ENCODE data around the gene TMEM145. TPM values are rescaled to one million over a fixed set of nuclear protein-coding genes. Genes with fewer than 3 reads are reported as not detected.

The TMEM145 gene
- total RNA-seq, 1 donor from 2014 or later = not detected

GRCh38 chr19:42281827-42282762, 31.0 kb upstream of the TMEM145 start:
- H3K27me3 Mint-ChIP-seq (ENCODE audit: low read depth, unreplicated experiment) = no peaks in the 10 kb centered on the region
- H3K27ac Mint-ChIP-seq (ENCODE audit: unreplicated experiment) = peak overlapping the region; percentile 94
- Histone ChIP-seq H3K27ac (ENCODE audit: low read depth, low read length) (peak overlapping the region; percentile 92), H3K79me2 (ENCODE audit: insufficient read depth, low read length) (peaks cover 65% of the 10 kb centered on the region), H3K4me1 (ENCODE audit: insufficient read depth, low read length) (peaks cover 72% of the 10 kb centered on the region), H4K20me1 (ENCODE audit: insufficient read depth, low read length) (peaks cover 59% of the 10 kb centered on the region), H3K27me3 (ENCODE audit: insufficient read depth, low read length) (no peaks in the 10 kb centered on the region), H3K9ac (ENCODE audit: low read length) (peak overlapping the region; percentile 82), H2AFZ (ENCODE audit: low read depth, low read length) (no peak overlapping the region), H3K4me3 (ENCODE audit: insufficient read depth, low read depth, low read length) (peak overlapping the region; percentile 37), H3K9me3 (ENCODE audit: insufficient read depth, low read depth, low read length) (no peaks in the 10 kb centered on the region), H3K4me2 (ENCODE audit: low read length) (peak overlapping the region; percentile 94), H3K36me3 (ENCODE audit: insufficient read depth, low read length) (no peaks in the 10 kb centered on the region)
- TF ChIP-seq EZH2 (IDR thresholded peaks at IDR 0.05; ENCODE audit: insufficient read depth, low read length) (no peak), CTCF (IDR thresholded peaks at IDR 0.05; ENCODE audit: insufficient read depth, low read depth, low read length) (no peak)
- peaks cover 39% of the 10 kb centered on the region for H3K4me1 Mint-ChIP-seq (ENCODE audit: low read depth, unreplicated experiment)
- FAIRE-seq (no peak), DNase-seq (ENCODE audit: low read depth) (peak; percentile 59)
- peak overlapping the region; percentile 86 for H3K4me3 Mint-ChIP-seq (ENCODE audit: unreplicated experiment)
- peaks cover 2% of the 10 kb centered on the region for H3K9me3 Mint-ChIP-seq (ENCODE audit: unreplicated experiment)
- peaks cover 5% of the 10 kb centered on the region for H3K36me3 Mint-ChIP-seq (ENCODE audit: low read depth, unreplicated experiment)

GRCh38 chr19:42282819-42283187, 30.3 kb upstream of the TMEM145 start:
- H3K36me3 Mint-ChIP-seq (ENCODE audit: low read depth, unreplicated experiment) = peaks cover 6% of the 10 kb centered on the region
- Histone ChIP-seq H3K4me3 (ENCODE audit: insufficient read depth, low read depth, low read length) (peak overlapping the region; percentile 50), H3K9ac (ENCODE audit: low read length) (peak overlapping the region; percentile 79), H2AFZ (ENCODE audit: low read depth, low read length) (no peak overlapping the region), H3K79me2 (ENCODE audit: insufficient read depth, low read length) (peaks cover 64% of the 10 kb centered on the region), H3K36me3 (ENCODE audit: insufficient read depth, low read length) (no peaks in the 10 kb centered on the region), H4K20me1 (ENCODE audit: insufficient read depth, low read length) (peaks cover 59% of the 10 kb centered on the region), H3K27ac (ENCODE audit: low read depth, low read length) (peak overlapping the region; percentile 92), H3K4me1 (ENCODE audit: insufficient read depth, low read length) (peaks cover 64% of the 10 kb centered on the region), H3K27me3 (ENCODE audit: insufficient read depth, low read length) (no peaks in the 10 kb centered on the region), H3K4me2 (ENCODE audit: low read length) (peak overlapping the region; percentile 94), H3K9me3 (ENCODE audit: insufficient read depth, low read depth, low read length) (no peaks in the 10 kb centered on the region)
- FAIRE-seq (no peak), DNase-seq (ENCODE audit: low read depth) (no peak)
- TF ChIP-seq CTCF (IDR thresholded peaks at IDR 0.05; ENCODE audit: insufficient read depth, low read depth, low read length) = no peak
- no peak for TF ChIP-seq EZH2 (IDR thresholded peaks at IDR 0.05; ENCODE audit: insufficient read depth, low read length)
- H3K27me3 Mint-ChIP-seq (ENCODE audit: low read depth, unreplicated experiment) = no peaks in the 10 kb centered on the region
- H3K9me3 Mint-ChIP-seq (ENCODE audit: unreplicated experiment) = peaks cover 2% of the 10 kb centered on the region
- H3K27ac Mint-ChIP-seq (ENCODE audit: unreplicated experiment) = peak overlapping the region; percentile 87
- H3K4me1 Mint-ChIP-seq (ENCODE audit: low read depth, unreplicated experiment) = peaks cover 36% of the 10 kb centered on the region
- peak overlapping the region; percentile 86 for H3K4me3 Mint-ChIP-seq (ENCODE audit: unreplicated experiment)
